GM12873 (cell line): Measurements from ENCODE around the gene GNGT2.

Experiments used
- CTCF ChIP-seq: IDR thresholded peaks from 2 replicates; pipeline ENCODE4 v1.5.1; 2012; ENCODE audit warnings: low read depth, mild to moderate bottlenecking, moderate library complexity, low read length, control low read depth; ENCODE audit not compliant: insufficient read depth; ENCODE audit errors: missing control alignments

The GNGT2 gene

GRCh38 chr17:49200423-49201083 is 9.8 kb downstream of the GNGT2 start:
- TF ChIP-seq CTCF = no peak

GRCh38 chr17:49198211-49198610 is 12.2 kb downstream of the GNGT2 start:
- no peak for TF ChIP-seq CTCF

- TF ChIP-seq CTCF = no peak
These were observed 12.9 kb downstream of the GNGT2 start for GRCh38 chr17:49197346-49197998.

GRCh38 chr17:49196520-49196919 is 13.9 kb downstream of the GNGT2 start:
- no peak for TF ChIP-seq CTCF

DNA sequence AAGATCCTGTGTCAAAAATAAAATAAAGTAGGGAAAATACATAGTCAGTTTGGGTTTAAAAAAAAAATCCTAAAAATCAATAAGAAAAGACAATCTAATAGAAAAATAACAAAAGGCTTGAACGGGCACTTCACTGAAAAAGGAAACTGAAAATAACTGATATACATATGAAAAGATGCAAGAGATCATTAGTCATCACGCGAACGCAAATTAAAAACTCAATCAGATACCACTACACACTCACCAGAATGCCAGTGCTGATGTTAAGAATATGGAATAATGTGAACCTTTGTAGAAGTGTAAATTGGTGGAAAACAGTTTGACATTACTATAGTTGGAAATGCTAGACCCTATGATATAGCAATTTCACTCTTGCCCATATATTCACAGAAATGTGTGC is 14.6 kb downstream of the GNGT2 start:
- no peak for TF ChIP-seq CTCF

- no peak for TF ChIP-seq CTCF
These were observed 16.1 kb downstream of the GNGT2 start for GRCh38 chr17:49194297-49194607.

DNA sequence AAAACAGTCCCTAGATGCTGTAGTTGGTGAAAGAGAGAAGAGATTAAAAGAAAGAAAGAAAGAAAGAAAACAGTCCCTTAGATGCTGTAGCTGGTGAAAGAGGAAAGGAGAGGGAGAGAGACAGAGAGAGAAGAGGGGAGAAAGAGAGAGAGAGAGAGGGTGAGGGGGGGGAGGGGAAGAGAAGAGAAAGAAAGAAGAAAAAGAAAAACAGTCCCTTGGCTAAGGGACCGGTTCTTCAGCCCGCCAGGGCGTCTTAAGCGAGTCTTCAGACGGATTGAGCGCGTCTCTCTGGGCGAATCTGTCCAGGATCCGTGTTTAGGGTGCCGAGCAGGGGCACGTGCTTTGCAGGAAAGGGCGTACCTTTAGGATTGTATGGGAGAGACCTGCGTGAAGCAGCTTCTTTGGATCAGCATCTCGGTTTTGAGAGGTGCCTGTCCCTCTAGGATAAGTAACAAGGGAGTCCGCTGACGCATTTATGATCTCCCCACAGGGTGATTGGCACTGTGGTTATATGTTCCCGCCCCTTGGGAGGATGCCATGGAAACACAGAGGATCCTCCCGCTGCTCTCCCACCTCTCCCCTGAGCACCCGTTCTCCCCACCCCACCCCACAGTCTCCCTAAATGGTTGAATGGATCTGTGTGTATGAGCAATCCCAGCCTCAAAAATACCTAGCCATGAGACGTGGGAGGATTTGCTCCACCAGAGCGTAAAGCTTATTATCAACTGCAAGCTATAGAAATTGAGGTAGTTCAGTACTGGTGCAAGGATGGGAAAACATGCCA is 16.7 kb downstream of the GNGT2 start:
- no peak for TF ChIP-seq CTCF
